Neuronal stem cell (in vitro differentiated cells): ENCODE data around the gene ITPK1.

Experiments
- DNase-seq: peaks from one replicate; pipeline ENCODE4 v3.0.0-alpha.2; 2013; ENCODE audit warnings: low spot score
- H2AFZ ChIP-seq: one replicate; pipeline ENCODE4 v1.6.1; 2013; ENCODE audit warnings: mild to moderate bottlenecking, low read length, inconsistent platforms
- H2AK5ac ChIP-seq: 2 replicates; pipeline ENCODE4 v1.6.1; 2013; ENCODE audit warnings: low read depth, mild to moderate bottlenecking, inconsistent platforms, low read length, moderate library complexity, mixed read lengths
- H2BK120ac ChIP-seq: 2 replicates; pipeline ENCODE4 v1.6.1; 2013; ENCODE audit warnings: low read depth, mild to moderate bottlenecking, inconsistent platforms, low read length, moderate library complexity, mixed read lengths
- H2BK12ac ChIP-seq: one replicate; pipeline ENCODE4 v1.6.1; 2013; ENCODE audit warnings: low read length, inconsistent platforms
- H2BK15ac ChIP-seq: 2 replicates; pipeline ENCODE4 v1.6.1; 2013; ENCODE audit warnings: mild to moderate bottlenecking, low read length, inconsistent platforms, mixed read lengths
- H2BK5ac ChIP-seq: one replicate; pipeline ENCODE4 v1.6.1; 2013; ENCODE audit warnings: inconsistent platforms, mild to moderate bottlenecking, low read length, moderate library complexity
- H3K14ac ChIP-seq: one replicate; pipeline ENCODE4 v1.6.1; 2013; ENCODE audit warnings: low read length, inconsistent platforms
- H3K18ac ChIP-seq: 2 replicates; pipeline ENCODE4 v1.6.1; 2013; ENCODE audit warnings: low read length, inconsistent platforms
- H3K23ac ChIP-seq: 2 replicates; pipeline ENCODE4 v1.6.1; 2013; ENCODE audit warnings: low read depth, mild to moderate bottlenecking, mixed read lengths, low read length, inconsistent platforms; ENCODE audit not compliant: poor library complexity
- H3K27ac ChIP-seq: replicated peaks from 3 replicates; pipeline ENCODE4 v1.5.1; 2013; ENCODE audit warnings: low read length, inconsistent platforms
- H3K27me3 ChIP-seq, 3 experiments: 2 replicates each; pipeline ENCODE4 v1.6.1; 2013; ENCODE audit warnings: low read length in 3 of 3, mild to moderate bottlenecking in 2 of 3, inconsistent platforms in 1 of 3, low read depth in 1 of 3, mixed read lengths in 1 of 3, moderate library complexity in 1 of 3; ENCODE audit not compliant: control insufficient read depth in 3 of 3, insufficient read depth in 3 of 3
- H3K36me3 ChIP-seq, 2 donors: replicated peaks in 1 of 2; 2 replicates each; pipeline ENCODE4 v1.6.1; 2013; ENCODE audit warnings: low read length in 2 of 2; ENCODE audit not compliant: control insufficient read depth in 2 of 2, insufficient read depth in 2 of 2
- H3K4ac ChIP-seq: 2 replicates; pipeline ENCODE4 v1.6.1; 2013; ENCODE audit warnings: inconsistent platforms, mild to moderate bottlenecking, low read length, moderate library complexity
- H3K4me1 ChIP-seq, 2 donors: 1 replicate in 1 of 2; 2 replicates in 1 of 2; pipeline ENCODE4 v1.6.1; 2013; ENCODE audit warnings: low read length in 2 of 2, low read depth in 1 of 2; ENCODE audit not compliant: control insufficient read depth in 2 of 2, insufficient read depth in 1 of 2
- H3K4me2 ChIP-seq: one replicate; pipeline ENCODE4 v1.6.1; 2013; ENCODE audit warnings: mild to moderate bottlenecking, low read length, inconsistent platforms; ENCODE audit not compliant: insufficient read depth, poor library complexity, severe bottlenecking
- H3K4me3 ChIP-seq, 2 donors: 2 replicates each; pipeline ENCODE4 v1.5.1; 2013; ENCODE audit warnings: low read length in 2 of 2, mild to moderate bottlenecking in 2 of 2, inconsistent platforms in 1 of 2, moderate library complexity in 1 of 2
- H3K79me1 ChIP-seq: one replicate; pipeline ENCODE4 v1.6.1; 2013; ENCODE audit warnings: low read depth, mild to moderate bottlenecking, inconsistent platforms, low read length, moderate library complexity
- H3K9ac ChIP-seq: one replicate; pipeline ENCODE4 v1.6.1; 2013; ENCODE audit warnings: mild to moderate bottlenecking, low read depth, low read length, inconsistent platforms; ENCODE audit not compliant: poor library complexity
- H3K9me3 ChIP-seq, 2 donors: replicated peaks in 1 of 2; 2 replicates each; pipeline versions ENCODE3 to v1.6.1; 2013; ENCODE audit warnings: low read length in 2 of 2, mild to moderate bottlenecking in 2 of 2, inconsistent platforms in 1 of 2, low read depth in 1 of 2, mixed read lengths in 1 of 2, moderate library complexity in 1 of 2; ENCODE audit not compliant: control insufficient read depth in 2 of 2, insufficient read depth in 1 of 2
- H4K8ac ChIP-seq: one replicate; pipeline ENCODE4 v1.6.1; 2013; ENCODE audit warnings: low read depth, mild to moderate bottlenecking, inconsistent platforms, low read length, moderate library complexity
- H4K91ac ChIP-seq: one replicate; pipeline ENCODE4 v1.6.1; 2013; ENCODE audit warnings: low read length, low read depth, mild to moderate bottlenecking, inconsistent platforms; ENCODE audit not compliant: poor library complexity
- WGBS, 2 donors: extraction: QIAGEN DNeasy Blood & Tissue Kit; methylation state at CpG; one replicate each; pipeline ENCODE4 v1.1.7; 2013; ENCODE audit warnings: missing lambda C conversion rate in 2 of 2, mixed read lengths in 1 of 2; ENCODE audit not compliant: insufficient read length in 2 of 2, insufficient replicate concordance in 1 of 2; ENCODE audit errors: extremely low coverage in 2 of 2; 5-methylcytosine and 5-hydroxymethylcytosine counted together

ITPK1 gene

GRCh38 chr14:92949496-92950192 lies 166.1 kb downstream of the ITPK1 start:
- no peak overlapping the region for H3K4me3 ChIP-seq
- H2AK5ac ChIP-seq: no peak overlapping the region
- no peak overlapping the region for H3K27ac ChIP-seq
- no peak overlapping the region for H4K8ac ChIP-seq
- no peak overlapping the region for H3K4me2 ChIP-seq
- H3K9ac ChIP-seq: no peak overlapping the region
- no peak overlapping the region for H2BK12ac ChIP-seq
- peak overlapping the region; percentile 18 for H3K23ac ChIP-seq
- no peak overlapping the region for H3K18ac ChIP-seq
- H3K14ac ChIP-seq: no peak overlapping the region
- no peak for DNase-seq
- no peaks in the 10 kb centered on the region for H3K9me3 ChIP-seq
- H3K36me3 ChIP-seq: peaks cover 0 to 8% of the 10 kb centered on the region in 2 donors
- no peaks in the 10 kb centered on the region for H3K27me3 ChIP-seq
- no CpG with 5 or more reads among the region's 24 CpGs for WGBS, 2 donors
- H3K79me1 ChIP-seq: no peaks in the 10 kb centered on the region
- H2BK15ac ChIP-seq: no peak overlapping the region
- H4K91ac ChIP-seq: no peak overlapping the region
- no peak overlapping the region for H2BK5ac ChIP-seq
- no peak overlapping the region for H2AFZ ChIP-seq
- H2BK120ac ChIP-seq: no peak overlapping the region
- no peaks in the 10 kb centered on the region for H3K4me1 ChIP-seq
- no peak overlapping the region for H3K4ac ChIP-seq

DNA sequence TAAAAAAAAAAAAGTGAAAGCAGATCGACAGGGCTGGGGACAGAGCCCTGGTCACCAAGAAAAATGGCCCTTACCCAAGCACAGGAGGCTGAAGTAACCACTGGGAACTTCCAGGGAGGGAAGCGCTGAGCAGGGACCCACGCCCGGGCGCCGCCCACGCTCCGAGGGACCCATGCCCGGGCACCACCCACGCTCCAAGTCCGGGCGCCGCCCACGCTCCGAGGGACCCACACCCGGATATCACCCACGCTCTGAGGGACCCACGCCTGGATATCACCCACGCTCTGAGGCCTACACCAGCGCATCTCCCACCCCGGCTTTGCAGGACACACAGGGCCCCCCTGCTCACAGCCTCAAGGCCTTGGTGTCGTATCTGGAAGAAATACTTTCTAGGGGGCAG lies 167.1 kb downstream of the ITPK1 start:
- no peak overlapping the region for H3K9ac ChIP-seq
- no peak overlapping the region for H2AFZ ChIP-seq
- no peak overlapping the region for H2BK5ac ChIP-seq
- no peak overlapping the region for H2AK5ac ChIP-seq
- no peak overlapping the region for H2BK120ac ChIP-seq
- no peaks in the 10 kb centered on the region for H3K9me3 ChIP-seq
- no peak overlapping the region for H3K4me3 ChIP-seq
- no peaks in the 10 kb centered on the region for H3K79me1 ChIP-seq
- no peak overlapping the region for H2BK12ac ChIP-seq
- WGBS, 2 donors: no CpG with 5 or more reads among the region's 22 CpGs
- H2BK15ac ChIP-seq: no peak overlapping the region
- no peak overlapping the region for H3K4me2 ChIP-seq
- no peak overlapping the region for H3K27ac ChIP-seq
- no peak for DNase-seq
- H3K36me3 ChIP-seq: peaks cover 0 to 8% of the 10 kb centered on the region in 2 donors
- no peak overlapping the region for H4K8ac ChIP-seq
- no peaks in the 10 kb centered on the region for H3K27me3 ChIP-seq
- no peak overlapping the region for H3K4ac ChIP-seq
- no peaks in the 10 kb centered on the region for H3K4me1 ChIP-seq
- no peak overlapping the region for H4K91ac ChIP-seq
- H3K23ac ChIP-seq: no peak overlapping the region
- no peak overlapping the region for H3K14ac ChIP-seq
- no peak overlapping the region for H3K18ac ChIP-seq

- Histone ChIP-seq H3K14ac (no peak overlapping the region), H3K23ac (no peak overlapping the region)
Observed at GRCh38 chr14:92946847-92947545, 168.7 kb downstream of the ITPK1 start.

More at GRCh38 chr14:92946847-92947545, 168.7 kb downstream of the ITPK1 start:
- no peak overlapping the region for H2BK12ac ChIP-seq
- H3K4me2 ChIP-seq: no peak overlapping the region
- no peaks in the 10 kb centered on the region for H3K27me3 ChIP-seq
- H3K4me1 ChIP-seq: no peaks in the 10 kb centered on the region
- no peak overlapping the region for H4K91ac ChIP-seq
- no peak overlapping the region for H2BK5ac ChIP-seq
- DNase-seq: no peak
- no peak overlapping the region for H3K27ac ChIP-seq
- H3K4me3 ChIP-seq: no peak overlapping the region
- no peak overlapping the region for H4K8ac ChIP-seq
- no peak overlapping the region for H3K18ac ChIP-seq
- H2AK5ac ChIP-seq: no peak overlapping the region
- no peak overlapping the region for H2BK120ac ChIP-seq
- H3K4ac ChIP-seq: no peak overlapping the region
- H3K9me3 ChIP-seq: no peaks in the 10 kb centered on the region
- WGBS, 2 donors: no CpG with 5 or more reads among the region's 12 CpGs
- no peak overlapping the region for H3K9ac ChIP-seq
- no peak overlapping the region for H2AFZ ChIP-seq
- H2BK15ac ChIP-seq: no peak overlapping the region
- H3K36me3 ChIP-seq: peaks cover 0 to 8% of the 10 kb centered on the region in 2 donors
- H3K79me1 ChIP-seq: no peaks in the 10 kb centered on the region
